Mucosa of descending colon (tissue), 3 donors: ENCODE data around the gene SNX13. TPM values are rescaled to one million over a fixed set of nuclear protein-coding genes. Genes with fewer than 3 reads are reported as not detected.

Source experiments
- ATAC-seq: fragments of 200-7000 bp; cut with Tn5 transposase; one replicate; pipeline ENCODE4 v1.9.1; 2020; ENCODE audit warnings: mild to moderate bottlenecking, moderate library complexity
- DNase-seq, 3 donors: peaks; one replicate each; pipeline ENCODE4 v3.0.0-alpha.2; 2020
- H3K36me3 ChIP-seq: fragments of 200-600 bp; one replicate; pipeline ENCODE4 v1.8.0; 2021; ENCODE audit warnings: low read depth, mild to moderate bottlenecking
- H3K4me1 ChIP-seq: fragments of 200-600 bp; one replicate; pipeline ENCODE4 v1.8.0; 2021; ENCODE audit warnings: low read depth, mild to moderate bottlenecking
- H3K4me3 ChIP-seq: fragments of 200-600 bp; one replicate; pipeline ENCODE4 v1.8.0; 2021; ENCODE audit warnings: mild to moderate bottlenecking
- H3K9me3 ChIP-seq: fragments of 200-600 bp; one replicate; pipeline ENCODE4 v1.8.0; 2021; ENCODE audit warnings: mild to moderate bottlenecking
- CTCF ChIP-seq: fragments of 200-600 bp; IDR thresholded peaks from one replicate; pipeline ENCODE4 v1.8.0; 2022; ENCODE audit warnings: antibody characterized with exemption, mild to moderate bottlenecking
- intact Hi-C, 2 donors: fragments of 100-400 bp; cut with DNase I in 1 of 2; cut with micrococcal nuclease in 1 of 2; formaldehyde crosslinking; loops; one replicate each; pipeline versions ENCODE4 v1.11.0 to v1.11.1; 2022; cut with DNase I, micrococcal nuclease
- long read RNA-seq, 2 donors: library from polyadenylated mRNA; unstranded; transcript quantifications; one replicate each; pipeline ENCODE4 v2.0.0, GENCODE V29; 2019 to 2021
- total RNA-seq, 3 donors: library from RNA; stranded (reverse); fragmentation: NEBNext Ultra II Directional in 2 of 3; extraction: Animal tissue kit (Norgen Biotek cat#: 25700) in 2 of 3; gene quantifications; one replicate each; pipeline versions ENCODE4 v1.2.1 to v1.2.4, GENCODE V29; 2021 to 2023
- donor health status: DM: no; HTN: no; CAD: no; lungs with moderate emphysema.
- donor health status: DM: no; HTN: no; CAD: no.
- donor health status: DM: no; HTN: yes; CAD: no.

The SNX13 gene, protein sequence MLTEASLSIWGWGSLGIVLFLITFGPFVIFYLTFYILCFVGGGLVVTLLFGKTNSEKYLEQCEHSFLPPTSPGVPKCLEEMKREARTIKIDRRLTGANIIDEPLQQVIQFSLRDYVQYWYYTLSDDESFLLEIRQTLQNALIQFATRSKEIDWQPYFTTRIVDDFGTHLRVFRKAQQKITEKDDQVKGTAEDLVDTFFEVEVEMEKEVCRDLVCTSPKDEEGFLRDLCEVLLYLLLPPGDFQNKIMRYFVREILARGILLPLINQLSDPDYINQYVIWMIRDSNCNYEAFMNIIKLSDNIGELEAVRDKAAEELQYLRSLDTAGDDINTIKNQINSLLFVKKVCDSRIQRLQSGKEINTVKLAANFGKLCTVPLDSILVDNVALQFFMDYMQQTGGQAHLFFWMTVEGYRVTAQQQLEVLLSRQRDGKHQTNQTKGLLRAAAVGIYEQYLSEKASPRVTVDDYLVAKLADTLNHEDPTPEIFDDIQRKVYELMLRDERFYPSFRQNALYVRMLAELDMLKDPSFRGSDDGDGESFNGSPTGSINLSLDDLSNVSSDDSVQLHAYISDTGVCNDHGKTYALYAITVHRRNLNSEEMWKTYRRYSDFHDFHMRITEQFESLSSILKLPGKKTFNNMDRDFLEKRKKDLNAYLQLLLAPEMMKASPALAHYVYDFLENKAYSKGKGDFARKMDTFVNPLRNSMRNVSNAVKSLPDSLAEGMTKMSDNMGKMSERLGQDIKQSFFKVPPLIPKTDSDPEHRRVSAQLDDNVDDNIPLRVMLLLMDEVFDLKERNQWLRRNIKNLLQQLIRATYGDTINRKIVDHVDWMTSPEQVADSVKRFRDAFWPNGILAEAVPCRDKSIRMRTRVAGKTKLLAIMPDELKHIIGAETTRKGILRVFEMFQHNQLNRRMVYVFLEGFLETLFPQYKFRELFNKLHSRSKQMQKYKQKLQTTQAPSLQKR
- total RNA-seq, result 10 to 100 TPM; 72.2 to 89.4 (median 72.6) TPM
- long read RNA-seq, donor 1, full-length matches to known transcripts, result 24 of 38 reads
- long read RNA-seq, donor 1, partial matches to known transcripts, result 4 of 38 reads
- long read RNA-seq, donor 1, other reads (novel, unspliced or antisense), result 10 of 38 reads
- long read RNA-seq, donor 2, full-length matches to known transcripts, result 6 of 37 reads
- long read RNA-seq, donor 2, partial matches to known transcripts, result 26 of 37 reads
- long read RNA-seq, donor 2, other reads (novel, unspliced or antisense), result 5 of 37 reads

- Histone ChIP-seq H3K9me3 (no peaks in the 10 kb centered on the region), H3K4me1 (peaks cover 15% of the 10 kb centered on the region), H3K4me3 (peak within 1 kb of the TSS; percentile 79), H3K36me3 (no peaks in the 10 kb centered on the region)
- peak; percentile 23 for TF ChIP-seq CTCF
- ATAC-seq (peak; percentile 97), DNase-seq (peak; percentile 92 to 95 (median 93))
- intact Hi-C loops, result no loop called here
Observed at GRCh38 chr7:17940302-17940883, at the start of gene SNX13. TSS of gene SNX13 (minus strand) at chr7:17940494. CDS start at chr7:17940295, 199 bp downstream.

- DNase-seq (peak in 1 of 3 donors; percentile 35), ATAC-seq (peak; percentile 85)
- H3K4me3 ChIP-seq, result no peak overlapping the region
- H3K9me3 ChIP-seq, result no peaks in the 10 kb centered on the region
- H3K4me1 ChIP-seq, result peaks cover 20% of the 10 kb centered on the region
- no peaks in the 10 kb centered on the region for H3K36me3 ChIP-seq
- intact Hi-C loops, result no loop called here
- TF ChIP-seq CTCF, result no peak
Observed at GRCh38 chr7:17989546-17989945, 49.3 kb upstream of the SNX13 start.

GRCh38 chr7:17988858-17989257 is 48.6 kb upstream of the SNX13 start:
- H3K36me3 ChIP-seq, result no peaks in the 10 kb centered on the region
- H3K4me1 ChIP-seq, result peaks cover 20% of the 10 kb centered on the region
- no peak overlapping the region for H3K4me3 ChIP-seq
- intact Hi-C loops, result no loop called here
- TF ChIP-seq CTCF, result no peak
- no peaks in the 10 kb centered on the region for H3K9me3 ChIP-seq
- ATAC-seq (no peak), DNase-seq (no peak)

- Histone ChIP-seq H3K4me3 (no peak overlapping the region), H3K4me1 (peaks cover 25% of the 10 kb centered on the region), H3K36me3 (no peaks in the 10 kb centered on the region), H3K9me3 (no peaks in the 10 kb centered on the region)
- DNase-seq, result no peak
- ATAC-seq, result no peak
- no peak for TF ChIP-seq CTCF
- intact Hi-C loops, result no loop called here
Observed at GRCh38 chr7:17988141-17988540, 47.8 kb upstream of the SNX13 start.

DNA sequence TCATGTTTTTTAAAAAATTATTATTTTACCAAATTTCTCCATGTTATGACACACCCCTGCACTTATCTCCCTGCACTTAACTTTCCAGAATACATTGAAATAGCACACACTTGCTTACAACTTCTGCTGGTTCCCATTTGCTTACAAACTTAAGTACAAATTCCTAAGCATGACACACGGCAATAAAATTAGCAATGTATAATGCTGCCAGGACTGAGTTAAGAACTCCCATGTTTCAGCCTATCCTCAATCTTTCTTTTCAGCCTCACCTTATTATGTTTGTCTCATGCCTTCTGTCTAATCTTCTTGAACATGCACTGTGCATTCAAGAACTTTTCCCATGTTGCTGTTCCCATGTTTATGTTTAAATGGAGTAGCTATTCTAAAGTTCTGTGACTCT is 46.6 kb upstream of the SNX13 start:
- no peak for TF ChIP-seq CTCF
- ATAC-seq, result peak; percentile 54
- Histone ChIP-seq H3K4me1 (peaks cover 25% of the 10 kb centered on the region), H3K9me3 (no peaks in the 10 kb centered on the region), H3K36me3 (no peaks in the 10 kb centered on the region), H3K4me3 (no peak overlapping the region)
- DNase-seq, result no peak
- intact Hi-C loops, result no loop called here
